ENCODE results near the gene C19orf81. TPM values are rescaled to one million over a fixed set of nuclear protein-coding genes. Genes with fewer than 3 reads are reported as not detected.
A peak's percentile ranks its signal among the peaks of the same experiment; 100 is the strongest.

Gene C19orf81
- total RNA-seq, 1 donor from 2014 or later, result 3.0 TPM

DNA sequence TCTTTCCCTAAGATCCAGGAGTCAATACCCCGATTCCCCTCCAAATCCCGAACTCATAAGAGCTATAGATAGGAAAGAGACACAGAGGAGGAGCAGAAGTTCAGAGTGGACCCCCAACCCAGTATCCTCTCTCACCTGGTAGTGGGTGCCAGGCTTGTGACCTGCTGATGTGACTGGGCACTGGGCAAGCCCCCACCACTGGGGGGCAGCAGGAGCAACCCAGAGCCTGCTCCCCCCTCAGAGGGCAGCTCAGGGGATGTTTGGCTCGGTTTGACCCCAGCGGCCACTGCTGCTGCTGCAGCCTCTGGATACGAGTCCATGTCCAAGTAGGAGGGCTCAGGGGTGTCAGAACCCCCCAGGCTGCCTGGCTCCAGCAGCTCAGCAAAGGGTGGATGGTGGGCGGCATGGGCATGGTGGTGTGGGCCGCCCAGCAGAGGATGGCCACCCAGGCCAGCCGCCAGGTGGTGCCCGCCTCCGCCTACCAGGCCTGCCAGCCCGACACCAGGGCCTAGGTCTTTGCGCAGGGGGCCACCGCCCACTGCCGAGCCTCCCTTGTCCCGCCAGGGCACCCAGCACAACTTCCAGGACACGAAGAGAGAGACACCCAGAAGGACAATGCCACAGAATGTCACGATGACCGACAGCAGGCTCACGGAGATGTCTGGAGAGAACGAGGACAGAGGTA is 17.0 kb upstream of the C19orf81 start:
- TF ChIP-seq, protein P1, sequence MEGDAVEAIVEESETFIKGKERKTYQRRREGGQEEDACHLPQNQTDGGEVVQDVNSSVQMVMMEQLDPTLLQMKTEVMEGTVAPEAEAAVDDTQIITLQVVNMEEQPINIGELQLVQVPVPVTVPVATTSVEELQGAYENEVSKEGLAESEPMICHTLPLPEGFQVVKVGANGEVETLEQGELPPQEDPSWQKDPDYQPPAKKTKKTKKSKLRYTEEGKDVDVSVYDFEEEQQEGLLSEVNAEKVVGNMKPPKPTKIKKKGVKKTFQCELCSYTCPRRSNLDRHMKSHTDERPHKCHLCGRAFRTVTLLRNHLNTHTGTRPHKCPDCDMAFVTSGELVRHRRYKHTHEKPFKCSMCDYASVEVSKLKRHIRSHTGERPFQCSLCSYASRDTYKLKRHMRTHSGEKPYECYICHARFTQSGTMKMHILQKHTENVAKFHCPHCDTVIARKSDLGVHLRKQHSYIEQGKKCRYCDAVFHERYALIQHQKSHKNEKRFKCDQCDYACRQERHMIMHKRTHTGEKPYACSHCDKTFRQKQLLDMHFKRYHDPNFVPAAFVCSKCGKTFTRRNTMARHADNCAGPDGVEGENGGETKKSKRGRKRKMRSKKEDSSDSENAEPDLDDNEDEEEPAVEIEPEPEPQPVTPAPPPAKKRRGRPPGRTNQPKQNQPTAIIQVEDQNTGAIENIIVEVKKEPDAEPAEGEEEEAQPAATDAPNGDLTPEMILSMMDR (IDR thresholded peaks at IDR 0.05; ENCODE audit: unreplicated experiment), result no peak
- peaks cover 13% of the 10 kb centered on the region for H3K9me3 Mint-ChIP-seq
- no peaks in the 10 kb centered on the region for H3K36me3 Mint-ChIP-seq
- no peaks in the 10 kb centered on the region for H3K4me1 Mint-ChIP-seq
- H3K4me3 Mint-ChIP-seq, result no peak overlapping the region
- DNase-seq (ENCODE audit: low spot score in 2 of 2, unreplicated experiment in 2 of 2), result no peak
- H3K27me3 Mint-ChIP-seq (ENCODE audit: low read depth), result peaks cover 51% of the 10 kb centered on the region
- H3K27ac Mint-ChIP-seq, result no peak overlapping the region

DNA sequence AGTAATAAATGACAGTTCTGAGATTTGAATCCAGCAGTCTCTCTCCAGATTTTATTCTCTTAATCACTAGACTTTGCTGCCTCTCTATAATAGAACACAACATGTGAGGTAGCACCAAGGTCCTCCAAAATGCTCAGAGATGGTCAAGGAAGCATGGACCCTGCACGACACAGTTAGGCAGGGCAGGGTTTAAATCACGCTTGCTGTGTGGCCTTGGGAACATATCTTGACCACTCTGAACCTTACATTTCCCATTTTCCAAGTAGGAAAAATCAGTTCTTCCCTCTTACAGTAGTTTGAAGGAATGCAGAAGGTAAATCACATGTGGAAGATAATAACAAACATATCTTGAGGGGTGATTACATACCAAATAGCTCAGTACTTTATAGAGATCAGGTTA is 15.9 kb upstream of the C19orf81 start:
- TF ChIP-seq, protein P1 (IDR thresholded peaks at IDR 0.05; ENCODE audit: unreplicated experiment), result no peak
- Mint-ChIP-seq H3K36me3 (no peaks in the 10 kb centered on the region), H3K4me1 (no peaks in the 10 kb centered on the region), H3K4me3 (no peak overlapping the region), H3K27me3 (ENCODE audit: low read depth) (peaks cover 53% of the 10 kb centered on the region), H3K9me3 (peaks cover 13% of the 10 kb centered on the region), H3K27ac (no peak overlapping the region)
- no peak for DNase-seq (ENCODE audit: low spot score in 2 of 2, unreplicated experiment in 2 of 2)

DNA sequence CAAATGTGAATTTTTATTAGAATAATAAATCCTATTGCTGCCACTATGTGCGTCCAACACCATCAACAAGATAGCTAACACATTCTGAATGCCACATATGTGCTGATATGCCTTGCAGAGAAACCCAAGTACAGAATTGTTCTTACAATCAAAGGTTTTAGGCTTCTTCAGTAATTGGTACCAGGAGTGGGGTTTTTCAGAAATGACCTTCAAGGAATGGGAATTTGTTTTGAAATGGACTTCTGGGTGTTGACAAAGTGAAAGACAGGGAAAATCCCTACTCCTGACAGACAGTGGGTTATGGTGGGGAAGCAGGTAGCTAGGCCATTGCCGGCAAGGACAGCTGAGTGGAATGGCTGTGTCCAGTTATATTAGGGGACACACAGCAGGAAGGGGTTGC is 15.3 kb upstream of the C19orf81 start:
- Mint-ChIP-seq H3K27me3 (ENCODE audit: low read depth) (peaks cover 56% of the 10 kb centered on the region), H3K36me3 (no peaks in the 10 kb centered on the region), H3K4me3 (no peak overlapping the region), H3K27ac (no peak overlapping the region), H3K9me3 (peaks cover 13% of the 10 kb centered on the region), H3K4me1 (no peaks in the 10 kb centered on the region)
- TF ChIP-seq, protein P1 (IDR thresholded peaks at IDR 0.05; ENCODE audit: unreplicated experiment), result no peak
- no peak for DNase-seq (ENCODE audit: low spot score in 2 of 2, unreplicated experiment in 2 of 2)

DNA sequence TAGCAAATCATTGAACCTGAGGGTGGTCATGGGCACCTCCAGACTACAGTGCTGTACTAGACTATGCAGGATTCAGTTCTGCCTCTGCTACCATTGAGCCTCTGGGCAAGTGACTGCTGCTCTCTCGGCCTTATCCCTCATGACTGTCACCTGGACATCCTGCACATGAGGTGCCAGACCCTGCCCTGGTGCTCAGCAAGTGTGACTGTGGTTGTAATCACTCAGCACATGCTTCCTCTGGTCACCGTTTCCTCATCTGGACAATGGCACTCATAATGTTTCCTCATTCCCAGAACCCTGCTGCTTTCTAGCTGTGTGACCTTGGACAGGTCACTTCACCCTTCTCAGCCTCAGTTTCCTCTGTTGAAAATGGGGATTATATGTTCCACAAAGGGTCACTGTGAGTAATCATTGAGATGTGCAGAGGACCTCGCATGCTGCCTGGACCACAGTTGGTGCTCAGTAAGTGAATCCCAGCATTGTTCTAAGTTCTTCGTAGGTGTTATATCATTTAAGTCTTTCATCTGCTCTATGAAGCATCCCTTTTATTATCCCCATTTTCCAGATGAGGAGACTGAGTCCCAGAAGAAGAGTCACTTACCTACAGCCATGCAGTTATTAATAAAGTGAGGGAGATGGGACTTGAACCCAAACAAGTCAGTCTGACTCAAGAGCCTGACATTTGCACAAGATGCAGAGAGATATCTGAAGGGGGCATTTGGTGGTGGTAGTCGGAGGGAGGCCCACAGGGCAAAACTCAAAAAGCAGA is 12.7 kb upstream of the C19orf81 start:
- H3K4me1 Mint-ChIP-seq, result peaks cover 2% of the 10 kb centered on the region
- peaks cover 56% of the 10 kb centered on the region for H3K27me3 Mint-ChIP-seq (ENCODE audit: low read depth)
- no peak for DNase-seq (ENCODE audit: low spot score in 2 of 2, unreplicated experiment in 2 of 2)
- H3K4me3 Mint-ChIP-seq, result no peak overlapping the region
- H3K36me3 Mint-ChIP-seq, result no peaks in the 10 kb centered on the region
- H3K27ac Mint-ChIP-seq, result no peak overlapping the region
- H3K9me3 Mint-ChIP-seq, result peaks cover 13% of the 10 kb centered on the region
- TF ChIP-seq, protein P1 (IDR thresholded peaks at IDR 0.05; ENCODE audit: unreplicated experiment), result no peak

DNA sequence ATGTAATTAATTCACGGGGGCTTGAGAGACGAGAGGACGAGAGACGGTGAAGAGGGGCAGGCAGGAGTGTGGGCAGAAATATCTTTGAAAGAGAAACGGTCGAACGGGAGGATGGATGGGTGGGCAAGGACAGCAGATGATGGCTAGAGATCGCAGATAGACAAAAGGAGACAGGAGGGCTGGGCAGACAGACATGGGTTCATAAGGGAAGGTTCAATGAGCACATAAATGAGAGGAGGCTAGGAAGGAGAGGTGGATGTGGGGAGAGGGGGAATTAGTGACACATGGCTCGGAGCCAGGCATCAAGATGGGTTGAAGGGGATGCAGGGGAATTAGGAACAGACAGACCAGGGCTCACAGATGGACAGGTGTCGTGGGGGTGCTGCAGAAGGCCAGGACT is 10.6 kb upstream of the C19orf81 start:
- Mint-ChIP-seq H3K4me1 (peaks cover 2% of the 10 kb centered on the region), H3K27me3 (ENCODE audit: low read depth) (peaks cover 65% of the 10 kb centered on the region), H3K27ac (no peak overlapping the region), H3K36me3 (no peaks in the 10 kb centered on the region), H3K9me3 (peaks cover 9% of the 10 kb centered on the region), H3K4me3 (peak overlapping the region; percentile 78)
- no peak for DNase-seq (ENCODE audit: low spot score in 2 of 2, unreplicated experiment in 2 of 2)
- TF ChIP-seq, protein P1 (IDR thresholded peaks at IDR 0.05; ENCODE audit: unreplicated experiment), result no peak

Measured in mesothelial cell of epicardium (in vitro differentiated cells).